Activated CD8-positive, alpha-beta T cell treated with anti-CD3 and anti-CD28 coated beads for 36 hours (primary cell): Measurements from ENCODE around the gene ISCA1. TPM values are rescaled to one million over a fixed set of nuclear protein-coding genes. Genes with fewer than 3 reads are reported as not detected.

Experiments
- ATAC-seq: fragments of 200-7000 bp; cut with Tn5 transposase; one replicate; pipeline ENCODE4 v1.10.0; 2021; ENCODE audit warnings: mild to moderate bottlenecking, moderate library complexity
- CTCF ChIA-PET: fragments of 350-600 bp; sonication (Branson Sonifier 250); formaldehyde crosslinking; loops from one replicate; lab custom pipeline; 2021; ENCODE audit warnings: antibody characterized with exemption; lab: Charles Lee
- POLR2A ChIA-PET: fragments of 350-600 bp; sonication (Branson Sonifier 250); formaldehyde crosslinking; loops from one replicate; lab custom pipeline; 2021; ENCODE audit warnings: antibody characterized with exemption; lab: Charles Lee
- DNase-seq: peaks from one replicate; pipeline ENCODE4 v3.0.0-alpha.2; 2020
- H3K27ac Mint-ChIP-seq: one replicate; pipeline ENCODE4 v1.8.0; 2021; ENCODE audit warnings: mild to moderate bottlenecking, mixed read lengths
- H3K27me3 Mint-ChIP-seq: one replicate; pipeline ENCODE4 v1.8.0; 2021; ENCODE audit warnings: mixed read lengths
- H3K36me3 Mint-ChIP-seq: one replicate; pipeline ENCODE4 v1.8.0; 2021; ENCODE audit warnings: low read depth, mixed read lengths
- H3K4me1 Mint-ChIP-seq: one replicate; pipeline ENCODE4 v1.8.0; 2021; ENCODE audit warnings: low read depth, mixed read lengths
- H3K4me3 Mint-ChIP-seq: one replicate; pipeline ENCODE4 v1.8.0; 2021; ENCODE audit warnings: mild to moderate bottlenecking, moderate library complexity, mixed read lengths
- H3K9me3 Mint-ChIP-seq: one replicate; pipeline ENCODE4 v1.8.0; 2021; ENCODE audit warnings: mixed read lengths
- intact Hi-C: fragments of 100-400 bp; cut with micrococcal nuclease; formaldehyde crosslinking; loops from one replicate; pipeline ENCODE4 v1.10.0; 2022
- total RNA-seq, 2 experiments: library from RNA; stranded (reverse); gene quantifications; one replicate each; pipeline ENCODE4 v1.2.3, GENCODE V29; 2021
- TF ChIP-seq, protein P1 (sequence below): fragments of 200-600 bp; IDR thresholded peaks from one replicate; pipeline ENCODE4 v1.8.0; 2022; ENCODE audit warnings: antibody characterized with exemption, mild to moderate bottlenecking

ISCA1 gene
- total RNA-seq, 2 experiments from 2014 or later = 33.3 to 35.0 TPM

DNA sequence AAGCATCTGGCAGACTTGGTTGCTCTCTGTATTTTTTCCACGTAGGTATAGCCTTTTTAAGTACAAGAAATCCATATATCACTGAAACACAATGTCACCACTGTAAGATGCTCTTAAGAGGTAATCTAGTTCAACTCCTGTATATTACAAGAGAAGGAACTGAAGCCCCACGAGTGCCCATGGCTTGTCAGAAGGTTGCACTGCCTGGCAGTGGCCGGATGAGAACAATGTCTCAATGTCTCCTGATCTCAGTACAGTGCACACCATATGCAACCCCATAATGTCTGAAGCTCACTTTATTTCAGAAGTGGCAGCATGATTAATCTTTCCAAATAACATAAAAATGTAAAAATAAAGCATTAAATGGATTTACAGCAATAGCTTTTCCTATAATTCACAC lies 44.2 kb upstream of the ISCA1 start:
- ATAC-seq (no peak), DNase-seq (no peak)
- Mint-ChIP-seq H3K4me3 (no peak overlapping the region), H3K27ac (no peak overlapping the region), H3K27me3 (no peaks in the 10 kb centered on the region), H3K9me3 (no peaks in the 10 kb centered on the region), H3K36me3 (peaks cover 51% of the 10 kb centered on the region), H3K4me1 (peaks cover 7% of the 10 kb centered on the region)
- ChIA-PET POLR2A (interaction anchor here (1.3 to 1.7 kb wide), 3 partner anchors 27 to 44 kb away, joined by 3 to 6 read pairs (median 4); no protein-coding TSS in a partner anchor), CTCF (interaction anchor here (0.8 to 1.3 kb wide), 2 partner anchors 11 to 13 kb away, joined by 3 read pairs; no protein-coding TSS in a partner anchor)
- TF ChIP-seq, protein P1, sequence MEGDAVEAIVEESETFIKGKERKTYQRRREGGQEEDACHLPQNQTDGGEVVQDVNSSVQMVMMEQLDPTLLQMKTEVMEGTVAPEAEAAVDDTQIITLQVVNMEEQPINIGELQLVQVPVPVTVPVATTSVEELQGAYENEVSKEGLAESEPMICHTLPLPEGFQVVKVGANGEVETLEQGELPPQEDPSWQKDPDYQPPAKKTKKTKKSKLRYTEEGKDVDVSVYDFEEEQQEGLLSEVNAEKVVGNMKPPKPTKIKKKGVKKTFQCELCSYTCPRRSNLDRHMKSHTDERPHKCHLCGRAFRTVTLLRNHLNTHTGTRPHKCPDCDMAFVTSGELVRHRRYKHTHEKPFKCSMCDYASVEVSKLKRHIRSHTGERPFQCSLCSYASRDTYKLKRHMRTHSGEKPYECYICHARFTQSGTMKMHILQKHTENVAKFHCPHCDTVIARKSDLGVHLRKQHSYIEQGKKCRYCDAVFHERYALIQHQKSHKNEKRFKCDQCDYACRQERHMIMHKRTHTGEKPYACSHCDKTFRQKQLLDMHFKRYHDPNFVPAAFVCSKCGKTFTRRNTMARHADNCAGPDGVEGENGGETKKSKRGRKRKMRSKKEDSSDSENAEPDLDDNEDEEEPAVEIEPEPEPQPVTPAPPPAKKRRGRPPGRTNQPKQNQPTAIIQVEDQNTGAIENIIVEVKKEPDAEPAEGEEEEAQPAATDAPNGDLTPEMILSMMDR = no peak
- intact Hi-C loops = no loop called here

DNA sequence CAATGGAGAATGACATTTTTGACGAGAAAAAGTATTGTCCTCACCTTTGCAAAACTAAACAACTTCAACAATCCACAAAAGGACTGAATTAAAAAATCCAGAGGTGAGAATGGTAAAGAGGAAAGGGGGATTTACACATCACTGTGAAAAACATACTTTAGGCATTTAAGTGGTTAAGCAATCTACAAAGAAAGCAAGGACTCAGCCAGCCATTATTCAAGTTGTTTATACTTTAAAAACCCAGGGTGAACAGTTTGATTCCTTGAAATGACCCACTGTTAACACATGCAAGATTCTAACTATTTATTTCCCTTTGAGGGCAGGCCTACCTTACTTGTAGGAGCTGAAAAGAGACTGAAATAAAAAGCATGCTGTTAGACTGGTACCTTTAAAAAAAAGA lies 42.6 kb upstream of the ISCA1 start:
- Mint-ChIP-seq H3K9me3 (no peaks in the 10 kb centered on the region), H3K36me3 (peaks cover 57% of the 10 kb centered on the region)

DNA sequence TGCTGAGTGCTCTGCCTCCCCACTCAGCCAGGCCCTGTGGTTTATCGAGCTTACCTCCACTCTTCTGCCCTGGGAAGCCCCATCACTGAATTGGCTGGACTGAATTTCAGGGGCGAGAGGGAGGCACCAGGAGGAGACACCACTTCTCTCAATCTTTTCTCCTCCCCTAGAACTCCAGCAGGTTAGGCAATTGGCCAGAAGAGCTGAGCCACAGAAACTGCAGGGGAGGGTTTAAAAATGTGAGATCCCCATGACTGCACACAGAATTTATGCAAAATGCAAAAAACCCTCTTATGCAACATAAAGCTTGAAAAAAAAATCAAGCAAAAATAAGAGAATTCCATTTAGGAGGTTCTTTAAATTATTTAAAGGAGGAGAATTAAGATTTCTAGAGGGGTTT lies 42.0 kb upstream of the ISCA1 start:
- ChIA-PET POLR2A (no interaction called here), CTCF (interaction anchor here (1.9 kb wide), 1 partner anchor 122 kb away, joined by 5 read pairs; no protein-coding TSS in a partner anchor)
- Mint-ChIP-seq H3K4me1 (peaks cover 7% of the 10 kb centered on the region), H3K36me3 (peaks cover 59% of the 10 kb centered on the region), H3K27ac (no peak overlapping the region), H3K27me3 (no peaks in the 10 kb centered on the region), H3K4me3 (no peak overlapping the region), H3K9me3 (no peaks in the 10 kb centered on the region)
- ATAC-seq (no peak), DNase-seq (no peak)
- intact Hi-C loops = no loop called here
- TF ChIP-seq, protein P1 = no peak

More for the DNA sequence above, 42.6 kb upstream of the ISCA1 start:
- intact Hi-C loops = no loop called here
- no peak overlapping the region for H3K27ac Mint-ChIP-seq
- H3K4me3 Mint-ChIP-seq = no peak overlapping the region
- TF ChIP-seq, protein P1 = no peak
- H3K4me1 Mint-ChIP-seq = peaks cover 7% of the 10 kb centered on the region
- CTCF ChIA-PET = interaction anchor here (1.0 to 1.9 kb wide), 2 partner anchors 25 to 122 kb away, joined by 5 read pairs; no protein-coding TSS in a partner anchor
- no peaks in the 10 kb centered on the region for H3K27me3 Mint-ChIP-seq
- POLR2A ChIA-PET = interaction anchor here (0.5 to 1.1 kb wide), 2 partner anchors 9 to 175 kb away, joined by 3 read pairs; no protein-coding TSS in a partner anchor
- no peak for DNase-seq
- ATAC-seq = no peak

DNA sequence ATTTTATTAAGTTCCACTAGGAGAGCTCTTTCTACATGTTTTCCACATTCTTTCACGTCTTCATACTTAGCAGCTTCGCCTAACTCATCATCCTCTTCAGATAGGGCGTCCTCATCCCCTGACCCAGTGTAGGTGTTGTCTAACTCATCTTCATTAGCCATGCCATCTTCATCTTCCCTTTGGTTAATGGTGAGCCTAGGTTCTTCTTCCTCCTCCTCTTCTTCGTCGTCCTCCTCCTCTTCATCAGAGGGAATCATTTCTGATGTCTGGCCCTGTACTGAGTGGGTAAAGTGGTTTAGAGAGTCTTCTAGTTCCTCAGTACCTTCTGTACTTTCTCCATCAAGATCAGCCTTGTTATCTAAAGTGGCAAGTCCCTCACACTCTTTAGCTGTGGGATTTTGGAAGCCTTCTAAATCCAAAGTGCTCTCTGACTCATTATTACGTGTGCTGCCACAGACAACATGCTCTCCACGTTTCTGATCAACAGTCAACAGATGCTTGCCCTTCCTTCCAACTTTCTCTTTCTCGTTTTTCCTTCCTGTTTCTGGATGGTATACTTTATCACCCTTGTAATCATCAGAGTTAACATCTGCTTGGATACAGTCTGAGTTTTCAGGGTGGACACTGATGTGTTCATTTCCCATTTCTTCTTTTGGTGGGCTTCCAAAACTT lies 40.8 kb upstream of the ISCA1 start:
- POLR2A ChIA-PET = no interaction called here
- peak overlapping the region; percentile 34 for H3K27ac Mint-ChIP-seq
- TF ChIP-seq, protein P1 = no peak

DNA sequence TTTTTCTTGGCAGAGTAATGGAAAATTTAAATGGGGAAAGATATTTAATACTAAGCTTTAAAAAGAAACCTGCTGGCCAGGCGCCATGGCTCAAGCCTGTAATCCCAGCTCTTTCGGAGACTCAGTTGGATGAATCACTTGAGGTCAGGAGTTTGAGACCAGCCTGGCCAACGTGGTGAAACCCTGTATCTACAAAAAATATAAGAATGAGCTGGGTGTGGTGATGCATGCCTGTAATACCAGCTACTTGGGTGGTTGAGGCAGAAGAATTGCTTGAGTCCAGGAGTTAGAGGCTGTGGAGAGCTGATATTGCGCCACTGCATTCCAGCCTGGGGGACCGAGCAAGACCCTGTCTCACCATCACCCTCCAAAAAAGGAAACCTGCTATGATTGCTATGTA lies 39.0 kb upstream of the ISCA1 start:
- Mint-ChIP-seq H3K27me3 (no peaks in the 10 kb centered on the region), H3K27ac (no peak overlapping the region), H3K4me1 (no peaks in the 10 kb centered on the region), H3K36me3 (peaks cover 57% of the 10 kb centered on the region), H3K4me3 (no peak overlapping the region), H3K9me3 (no peaks in the 10 kb centered on the region)
- intact Hi-C loops = no loop called here
- ChIA-PET POLR2A (interaction anchor here (0.7 to 0.9 kb wide), 2 partner anchors 8 to 23 kb away, joined by 3 to 6 read pairs; no protein-coding TSS in a partner anchor), CTCF (interaction anchor here (1.4 kb wide), 1 partner anchor 35 kb away, joined by 3 read pairs; no protein-coding TSS in a partner anchor)
- DNase-seq (no peak), ATAC-seq (no peak)
- TF ChIP-seq, protein P1 = no peak

More for the DNA sequence above, 40.8 kb upstream of the ISCA1 start:
- no peak for DNase-seq
- Mint-ChIP-seq H3K4me1 (peaks cover 6% of the 10 kb centered on the region), H3K4me3 (no peak overlapping the region), H3K36me3 (peaks cover 66% of the 10 kb centered on the region), H3K27me3 (no peaks in the 10 kb centered on the region), H3K9me3 (no peaks in the 10 kb centered on the region)
- no peak for ATAC-seq
- intact Hi-C loops = no loop called here
- CTCF ChIA-PET = interaction anchor here (0.7 to 1.9 kb wide), 3 partner anchors 8 to 121 kb away, joined by 3 to 5 read pairs (median 3); no protein-coding TSS in a partner anchor
